AG09319 (cell line): ENCODE measurements around the gene CYP24A1.

Source experiments
- DNase-seq: peaks from one replicate; pipeline ENCODE4 v3.0.0-alpha.2; 2010; ENCODE audit warnings: low read depth; ENCODE audit errors: extremely low read depth
- CTCF ChIP-seq: IDR thresholded peaks from 2 replicates; pipeline ENCODE4 v1.5.1; 2011; ENCODE audit warnings: low read depth, mild to moderate bottlenecking, inconsistent platforms, low read length, moderate library complexity

The CYP24A1 gene

DNA sequence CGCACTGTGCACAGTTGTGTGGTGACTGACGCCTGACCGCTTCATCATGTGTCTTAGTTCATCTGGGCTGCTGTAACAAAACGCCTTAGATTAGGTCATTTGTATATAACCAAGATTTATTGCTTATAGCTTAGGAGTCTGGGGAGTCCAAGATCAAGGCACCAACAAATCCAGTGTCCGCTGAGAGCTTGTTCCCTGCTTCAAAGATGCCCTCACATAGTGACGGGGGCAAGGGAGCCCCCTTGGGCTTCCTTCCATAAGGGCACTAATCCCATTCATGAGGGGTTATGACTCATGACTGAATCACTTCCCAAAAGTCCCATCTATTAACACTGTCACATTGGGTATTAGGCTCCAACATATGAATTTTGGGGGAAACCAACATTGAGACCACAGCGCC is 34.6 kb downstream of the CYP24A1 start:
- no peak for DNase-seq
- no peak for TF ChIP-seq CTCF

DNA sequence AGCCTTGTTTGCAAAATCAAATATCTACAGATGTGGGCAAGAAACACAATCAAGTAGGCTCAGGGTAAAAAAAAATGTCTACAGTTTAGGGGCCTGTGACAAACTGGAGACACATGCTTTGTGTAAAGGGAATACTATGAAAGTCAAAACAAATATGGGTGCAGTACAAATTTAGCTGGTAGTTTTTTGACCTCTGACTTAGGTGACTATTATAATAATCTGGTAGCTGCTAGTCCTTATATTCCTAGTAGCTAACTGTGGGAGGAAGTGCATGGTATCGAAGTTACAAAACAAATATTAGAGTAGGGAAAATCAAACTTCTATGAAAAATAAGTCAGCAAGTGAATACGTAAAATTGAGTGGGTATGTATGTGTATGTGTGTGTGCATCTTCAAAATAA is 35.4 kb downstream of the CYP24A1 start:
- TF ChIP-seq CTCF = no peak
- DNase-seq = no peak

DNA sequence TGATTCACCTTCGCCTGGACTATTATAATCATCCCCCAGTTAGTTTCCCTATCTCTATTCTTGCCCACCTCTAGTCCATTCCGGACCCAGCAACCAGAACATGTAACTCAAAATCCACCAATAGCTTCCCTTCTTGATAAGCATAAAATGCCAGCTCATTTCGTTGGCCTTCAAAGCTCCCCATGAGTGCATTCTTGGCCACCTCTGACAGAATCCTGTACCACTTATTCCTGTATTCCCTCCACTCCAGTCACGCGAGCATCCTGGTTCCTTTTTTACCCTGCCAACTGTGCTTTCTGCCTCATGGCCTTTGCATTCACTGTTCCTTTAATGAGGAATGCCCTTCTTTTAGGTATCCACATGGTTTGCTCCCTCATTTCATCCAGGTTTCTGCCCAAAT is 36.7 kb downstream of the CYP24A1 start:
- DNase-seq = no peak

GRCh38 chr20:54134445-54135220 is 39.2 kb downstream of the CYP24A1 start:
- no peak for DNase-seq
- no peak for TF ChIP-seq CTCF

More for the DNA sequence above, 36.7 kb downstream of the CYP24A1 start:
- no peak for TF ChIP-seq CTCF

DNA sequence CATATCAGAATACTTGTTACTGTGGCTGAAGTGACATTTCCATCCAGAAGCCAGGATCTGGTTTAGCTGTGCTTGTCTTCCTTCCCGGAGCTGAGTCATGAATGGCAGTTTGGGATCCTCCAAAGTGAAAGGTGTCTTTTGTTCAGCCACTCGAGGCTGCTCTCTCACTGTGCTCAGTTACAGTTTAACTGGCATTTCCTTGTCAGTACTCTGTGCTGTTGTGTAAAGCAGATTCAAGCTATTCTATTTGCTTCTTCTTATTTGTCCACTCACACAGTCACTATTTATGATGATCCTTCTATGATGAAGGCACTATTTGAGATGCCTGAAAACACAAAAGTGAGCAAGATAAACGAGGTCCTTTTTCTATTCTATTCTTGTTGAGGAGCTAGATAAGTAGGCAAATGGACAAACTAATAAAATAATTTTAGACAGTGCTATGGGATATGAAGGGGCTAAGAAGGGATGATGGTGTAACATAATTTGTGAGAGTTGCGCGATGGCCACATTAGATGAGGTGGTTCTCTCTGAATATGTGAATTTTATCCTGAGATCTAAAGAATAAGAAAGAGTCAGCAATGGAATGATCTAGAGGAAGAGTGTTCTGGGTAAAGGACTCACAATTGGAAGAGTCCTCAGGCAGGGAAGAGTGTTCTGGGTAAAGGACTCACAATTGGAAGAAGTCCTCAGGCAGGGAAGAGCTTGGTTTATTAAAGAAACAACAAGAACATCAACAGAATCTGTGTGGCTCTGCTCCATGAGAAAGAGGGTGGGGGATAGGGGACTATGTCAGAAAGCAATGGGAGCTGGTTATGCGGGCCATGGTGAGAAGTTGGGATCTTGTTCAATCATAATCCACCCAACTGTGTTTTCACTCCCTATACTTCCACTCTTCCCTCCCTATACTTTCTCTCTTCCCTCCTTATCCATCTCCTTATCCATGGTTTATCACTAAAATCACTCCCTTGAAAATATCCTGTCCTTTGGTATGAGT is 40.1 kb downstream of the CYP24A1 start:
- DNase-seq = no peak
- no peak for TF ChIP-seq CTCF

DNA sequence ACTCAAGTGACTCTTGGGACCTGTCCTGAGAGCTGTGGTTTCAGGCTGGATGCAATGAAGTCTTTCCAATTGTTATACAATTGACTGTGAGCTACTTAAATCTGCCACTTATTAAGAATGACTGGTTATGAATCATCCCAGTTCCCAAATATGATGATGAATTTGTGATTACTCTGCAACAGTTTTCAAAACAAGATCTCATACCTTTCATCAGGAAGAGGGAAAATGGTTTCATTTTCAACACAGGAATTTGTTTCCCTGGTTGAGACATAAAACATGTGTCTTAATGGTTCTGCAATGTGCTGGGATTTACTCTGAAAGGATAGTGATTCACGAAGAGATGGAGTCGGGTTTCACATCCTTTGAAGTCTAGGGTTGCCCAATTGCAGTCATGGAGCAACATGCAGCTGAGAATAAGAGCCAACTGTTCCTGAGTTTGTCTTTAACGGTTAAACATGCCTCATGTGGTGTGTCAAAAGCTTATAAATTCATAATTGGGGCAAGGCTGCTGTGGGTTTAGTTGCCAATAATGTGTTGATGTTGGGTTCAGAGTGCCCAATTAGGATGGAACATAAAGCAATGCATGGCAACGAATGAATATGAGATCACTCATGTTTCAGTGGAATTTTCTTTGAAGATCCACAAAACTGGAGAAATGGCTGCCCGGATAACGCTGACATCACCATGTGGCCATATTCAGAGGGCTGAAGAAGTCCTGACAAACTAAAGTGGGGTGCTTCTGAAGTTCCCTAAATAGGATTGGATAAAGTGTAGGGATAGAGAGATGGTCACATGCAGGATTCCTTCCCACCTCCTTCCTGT is 41.0 kb downstream of the CYP24A1 start:
- TF ChIP-seq CTCF = no peak
- peak; percentile 97 for DNase-seq
